ENCODE results near the gene ARL4D.

- peak; percentile 80 to 95 (median 89) for TF ChIP-seq CTCF (IDR thresholded peaks at IDR 0.05)
- peak; percentile 40 for TF ChIP-seq POLR2A (IDR thresholded peaks at IDR 0.05)
Measured at GRCh38 chr17:43389046-43389947, 9.5 kb upstream of the ARL4D start.
